ENCODE measurements around the gene ICAM4.
A peak's percentile ranks its signal among the peaks of the same experiment; 100 is the strongest.
"Not testable (repeated sequence)": the region's sequence is repeated elsewhere in the genome, so short reads cannot be mapped to it uniquely, and the experiment has no call there.

ICAM4 gene, protein sequence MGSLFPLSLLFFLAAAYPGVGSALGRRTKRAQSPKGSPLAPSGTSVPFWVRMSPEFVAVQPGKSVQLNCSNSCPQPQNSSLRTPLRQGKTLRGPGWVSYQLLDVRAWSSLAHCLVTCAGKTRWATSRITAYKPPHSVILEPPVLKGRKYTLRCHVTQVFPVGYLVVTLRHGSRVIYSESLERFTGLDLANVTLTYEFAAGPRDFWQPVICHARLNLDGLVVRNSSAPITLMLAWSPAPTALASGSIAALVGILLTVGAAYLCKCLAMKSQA

DNA sequence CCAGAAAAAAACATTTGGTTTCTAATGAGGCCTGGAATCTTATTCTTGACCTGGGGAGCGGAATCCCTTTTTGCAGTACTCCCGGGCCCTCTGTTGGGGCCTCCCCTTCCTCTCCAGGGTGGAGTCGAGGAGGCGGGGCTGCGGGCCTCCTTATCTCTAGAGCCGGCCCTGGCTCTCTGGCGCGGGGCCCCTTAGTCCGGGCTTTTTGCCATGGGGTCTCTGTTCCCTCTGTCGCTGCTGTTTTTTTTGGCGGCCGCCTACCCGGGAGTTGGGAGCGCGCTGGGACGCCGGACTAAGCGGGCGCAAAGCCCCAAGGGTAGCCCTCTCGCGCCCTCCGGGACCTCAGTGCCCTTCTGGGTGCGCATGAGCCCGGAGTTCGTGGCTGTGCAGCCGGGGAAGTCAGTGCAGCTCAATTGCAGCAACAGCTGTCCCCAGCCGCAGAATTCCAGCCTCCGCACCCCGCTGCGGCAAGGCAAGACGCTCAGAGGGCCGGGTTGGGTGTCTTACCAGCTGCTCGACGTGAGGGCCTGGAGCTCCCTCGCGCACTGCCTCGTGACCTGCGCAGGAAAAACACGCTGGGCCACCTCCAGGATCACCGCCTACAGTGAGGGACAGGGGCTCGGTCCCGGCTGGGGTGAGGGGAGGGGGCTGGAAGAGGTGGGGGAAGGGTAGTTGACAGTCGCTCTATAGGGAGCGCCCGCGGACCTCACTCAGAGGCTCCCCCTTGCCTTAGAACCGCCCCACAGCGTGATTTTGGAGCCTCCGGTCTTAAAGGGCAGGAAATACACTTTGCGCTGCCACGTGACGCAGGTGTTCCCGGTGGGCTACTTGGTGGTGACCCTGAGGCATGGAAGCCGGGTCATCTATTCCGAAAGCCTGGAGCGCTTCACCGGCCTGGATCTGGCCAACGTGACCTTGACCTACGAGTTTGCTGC, at the start of gene ICAM4:
TSS of gene ICAM4 (plus strand) at position 153 of the 935 bp plus-strand sequence. CDS start at position 211, 58 bp downstream.
- DNase-seq, result peak; percentile 20

DNA sequence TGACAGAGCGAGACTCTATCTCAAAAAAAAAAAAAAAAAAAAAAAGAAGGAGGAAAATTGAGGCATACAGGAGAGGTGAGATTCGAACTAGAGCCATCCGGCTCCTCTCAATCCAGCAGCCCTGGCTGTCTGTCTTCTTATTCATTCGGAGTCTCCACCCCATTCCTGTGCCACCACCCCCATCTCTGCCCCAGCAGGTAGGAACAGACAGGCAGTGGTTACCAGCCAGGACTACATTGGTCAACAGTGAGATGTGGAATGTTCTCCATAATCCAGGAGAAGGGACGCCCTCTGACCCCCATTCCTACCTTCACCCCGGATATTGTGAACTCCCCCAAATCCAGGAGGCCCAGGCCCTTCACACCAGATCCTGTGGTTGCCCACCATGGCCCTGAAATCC, 49.1 kb upstream of the ICAM4 start:
- no peak for DNase-seq

DNA sequence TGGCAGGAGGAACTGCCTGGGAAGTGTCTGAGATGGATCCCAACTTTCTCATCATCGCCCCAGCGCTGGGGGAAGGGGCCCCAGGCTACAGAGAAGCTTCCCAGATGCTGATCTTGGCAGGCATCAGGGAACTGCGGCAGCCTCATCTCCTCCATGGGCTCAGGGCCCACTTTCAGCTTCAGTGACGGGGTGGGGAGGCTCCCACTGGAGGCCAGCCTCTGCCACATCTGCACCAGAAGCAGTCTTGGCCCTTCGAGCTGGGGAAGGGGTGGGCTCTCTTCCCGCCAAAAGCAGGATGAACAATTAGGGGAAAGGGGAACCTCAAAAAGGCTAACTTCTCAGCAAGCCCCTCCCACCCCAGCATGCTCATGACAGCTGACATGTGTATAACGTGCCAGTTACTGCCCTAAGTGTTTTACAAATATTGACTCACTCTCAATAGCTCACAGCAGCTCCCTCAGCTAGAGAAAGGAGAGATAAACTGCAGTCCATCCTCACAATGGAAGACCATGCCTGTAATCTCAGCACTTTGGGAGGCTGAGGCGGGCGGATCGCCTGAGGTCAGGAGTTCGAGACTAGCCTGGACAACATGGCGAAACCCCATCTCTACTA, 48.5 kb upstream of the ICAM4 start:
- no peak for DNase-seq

DNA sequence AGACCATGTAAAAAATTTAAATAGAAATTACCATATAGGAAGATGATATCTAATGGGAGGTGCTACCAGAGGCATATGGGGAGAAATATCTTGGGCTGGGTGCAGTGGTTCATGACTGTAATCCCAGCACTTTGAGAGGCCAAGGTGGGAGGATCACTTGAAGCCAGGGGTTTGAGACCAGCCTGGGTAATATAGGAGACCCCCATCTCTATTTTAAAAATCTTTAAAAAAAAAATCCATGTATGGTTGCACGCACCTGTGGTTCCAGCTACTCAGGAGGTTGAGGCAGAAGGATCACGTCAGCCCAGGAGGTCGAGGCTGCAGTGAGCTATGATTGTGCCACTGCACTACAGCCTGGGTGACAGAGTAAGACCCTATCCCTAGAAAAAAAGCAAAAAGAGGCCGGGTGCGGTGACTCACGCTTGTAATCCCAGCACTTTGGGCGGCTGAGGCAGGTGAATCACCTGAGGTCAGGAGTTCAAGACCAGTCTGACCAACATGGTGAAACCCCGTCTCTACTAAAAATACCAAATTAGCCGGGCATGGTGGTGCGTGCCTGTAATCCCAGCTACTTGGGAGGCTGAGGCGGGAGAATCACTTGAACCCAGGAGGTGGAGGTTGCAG, 44.8 kb upstream of the ICAM4 start:
- not testable (repeated sequence) for DNase-seq

DNA sequence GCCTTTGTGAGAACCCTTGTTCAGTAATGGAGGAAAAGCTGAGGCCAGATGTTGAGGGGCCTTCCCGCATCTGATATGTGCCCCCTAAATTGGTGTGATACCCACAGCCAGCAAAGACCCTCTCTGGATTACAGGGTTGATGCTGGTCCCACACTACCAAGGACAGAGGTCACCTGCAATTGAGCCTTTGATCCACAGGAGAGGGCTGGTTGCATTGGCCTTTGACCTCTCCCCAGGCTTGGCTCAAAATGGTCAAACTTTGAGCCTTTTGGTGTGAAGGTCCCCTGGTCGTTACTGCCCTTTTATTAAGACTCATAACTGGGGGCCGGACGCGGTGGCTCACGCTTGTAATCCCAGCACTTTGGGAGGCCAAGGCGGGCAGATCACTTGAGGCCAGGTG, 43.1 kb upstream of the ICAM4 start:
- no peak for DNase-seq

DNA sequence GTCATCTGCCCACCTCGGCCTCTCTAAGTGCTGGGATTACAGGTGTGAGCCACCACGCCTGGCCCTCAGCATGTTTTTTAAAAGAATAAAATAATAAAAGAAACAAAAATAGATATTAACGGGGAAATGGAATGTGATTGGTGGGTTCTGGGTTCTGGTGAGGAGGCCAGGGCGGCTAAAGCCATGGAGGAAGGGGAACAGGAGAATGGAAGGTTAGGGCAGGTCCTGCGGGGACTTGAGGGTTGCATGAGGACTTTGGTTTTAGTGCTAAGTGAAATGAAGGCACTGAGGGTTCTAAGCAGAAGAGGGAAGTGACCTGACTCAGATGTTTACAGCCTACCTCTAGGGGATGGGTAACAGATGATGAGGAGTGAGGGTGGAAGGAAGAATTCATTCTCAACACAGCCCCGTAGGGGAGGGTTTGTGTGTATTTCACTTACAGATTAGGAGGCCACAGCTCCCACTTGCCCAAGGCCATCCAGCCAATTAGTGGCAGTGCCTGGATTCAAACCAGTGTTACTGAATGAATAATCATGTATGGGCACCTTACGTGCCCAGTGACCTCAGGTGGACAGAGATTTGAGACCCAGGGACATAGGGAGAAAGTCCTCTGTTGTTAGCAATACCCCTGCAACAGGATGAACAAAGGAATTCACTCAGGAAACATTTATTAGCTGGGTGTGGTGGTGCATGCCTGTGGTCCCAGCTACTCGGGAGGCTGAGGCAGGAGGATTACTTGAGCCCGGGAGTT, 41.4 kb upstream of the ICAM4 start:
- DNase-seq, result no peak

DNA sequence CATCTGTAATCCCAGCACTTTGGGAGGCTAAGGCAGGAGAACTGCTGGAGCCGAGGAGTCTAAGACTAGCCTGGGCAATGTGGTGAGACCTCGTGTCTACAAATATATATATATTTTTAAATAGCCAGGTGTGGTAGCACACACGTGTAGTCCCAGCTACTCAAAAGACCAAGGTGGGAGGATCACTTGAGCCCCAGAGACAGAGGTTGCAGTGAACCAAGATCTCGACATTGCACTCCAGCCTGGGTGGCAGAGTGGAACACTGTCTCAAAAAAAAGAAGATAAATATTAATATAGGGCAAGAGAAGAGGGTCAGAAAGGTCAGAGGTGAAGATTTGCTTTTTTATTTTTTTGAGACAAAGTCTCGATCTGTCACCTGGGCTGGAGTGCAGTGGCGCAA, 40.2 kb upstream of the ICAM4 start:
- DNase-seq, result no peak

DNA sequence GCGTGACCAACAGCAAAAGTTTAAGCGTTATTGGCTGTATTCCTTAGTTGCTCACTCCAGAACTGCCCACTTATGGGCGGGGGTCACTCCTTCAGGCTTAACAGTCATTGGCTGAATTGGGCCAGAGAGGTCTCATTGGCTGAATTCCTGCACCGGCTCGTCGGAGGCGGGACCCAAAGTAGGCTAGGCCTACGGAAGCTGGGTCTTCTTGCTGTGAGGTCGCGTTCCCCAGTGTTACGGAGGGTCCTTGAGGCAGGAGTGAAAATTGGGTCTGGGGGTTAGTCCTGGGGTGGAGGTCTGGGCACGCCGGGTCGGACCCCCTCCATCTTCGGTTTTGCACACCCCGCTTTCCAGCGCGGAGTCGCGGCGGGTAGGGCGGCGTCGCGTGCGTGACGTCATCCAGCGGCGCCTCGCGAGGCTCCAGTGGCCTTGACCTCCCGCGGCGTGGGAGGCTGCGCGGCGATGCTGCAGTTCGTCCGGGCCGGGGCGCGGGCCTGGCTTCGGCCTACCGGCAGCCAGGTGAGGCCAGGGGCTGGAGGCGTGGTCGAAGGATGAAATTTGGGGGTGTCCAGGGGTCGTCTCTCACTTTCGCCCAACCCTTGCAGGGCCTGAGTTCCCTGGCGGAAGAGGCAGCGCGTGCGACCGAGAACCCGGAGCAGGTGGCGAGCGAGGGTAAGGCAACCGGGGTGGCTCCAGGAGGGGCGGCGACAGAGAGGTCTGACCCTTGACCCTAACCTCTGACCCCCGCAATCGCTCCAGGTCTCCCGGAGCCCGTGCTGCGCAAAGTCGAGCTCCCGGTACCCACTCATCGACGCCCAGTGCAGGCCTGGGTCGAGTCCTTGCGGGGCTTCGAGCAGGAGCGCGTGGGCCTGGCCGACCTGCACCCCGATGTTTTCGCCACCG, 34.7 kb upstream of the ICAM4 start, which contains the start of gene MRPL4:
TSS of gene MRPL4 (plus strand) at position 423 of the 903 bp plus-strand sequence. CDS start at position 463, 40 bp downstream.
- peak; percentile 100 for DNase-seq

DNA sequence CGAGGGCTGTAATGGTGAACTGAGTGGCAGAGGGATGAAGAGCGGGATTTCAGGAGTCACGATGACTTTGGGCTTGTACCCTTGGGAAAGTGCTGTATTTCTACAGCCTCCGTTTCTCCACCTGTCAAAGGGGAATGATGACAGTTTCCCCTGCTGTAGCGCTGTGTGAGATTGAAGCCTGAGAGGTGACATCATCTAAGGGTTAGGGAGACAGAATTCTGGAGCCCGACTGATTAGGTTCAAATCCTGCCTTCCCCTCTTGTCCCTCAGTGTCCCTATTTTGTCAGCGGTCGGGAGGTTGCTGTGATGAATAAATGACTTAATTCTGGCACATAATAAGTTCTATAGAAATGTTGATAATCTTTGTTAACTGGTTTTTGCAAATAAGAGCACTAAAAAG, 34.0 kb upstream of the ICAM4 start:
- no peak for DNase-seq

DNA sequence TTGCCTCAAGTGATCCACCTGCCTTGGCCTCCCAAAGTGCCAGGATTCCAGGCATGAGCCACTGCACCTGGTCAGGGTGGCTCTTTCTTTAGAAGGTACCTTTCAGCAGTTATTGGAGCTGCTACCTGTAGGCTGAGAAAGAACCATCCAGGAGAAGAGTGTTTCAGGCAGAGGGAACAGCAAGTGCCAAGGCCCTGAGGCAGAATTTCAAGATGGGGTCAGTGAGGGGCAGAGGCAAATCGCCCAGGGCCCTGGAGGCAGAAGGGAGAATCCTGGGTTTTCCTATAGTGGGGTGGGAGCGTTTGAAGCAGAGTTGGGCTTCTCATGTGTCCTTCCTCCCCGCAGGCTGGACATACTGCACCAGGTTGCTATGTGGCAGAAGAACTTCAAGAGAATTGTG, 32.5 kb upstream of the ICAM4 start:
- no peak for DNase-seq

DNA sequence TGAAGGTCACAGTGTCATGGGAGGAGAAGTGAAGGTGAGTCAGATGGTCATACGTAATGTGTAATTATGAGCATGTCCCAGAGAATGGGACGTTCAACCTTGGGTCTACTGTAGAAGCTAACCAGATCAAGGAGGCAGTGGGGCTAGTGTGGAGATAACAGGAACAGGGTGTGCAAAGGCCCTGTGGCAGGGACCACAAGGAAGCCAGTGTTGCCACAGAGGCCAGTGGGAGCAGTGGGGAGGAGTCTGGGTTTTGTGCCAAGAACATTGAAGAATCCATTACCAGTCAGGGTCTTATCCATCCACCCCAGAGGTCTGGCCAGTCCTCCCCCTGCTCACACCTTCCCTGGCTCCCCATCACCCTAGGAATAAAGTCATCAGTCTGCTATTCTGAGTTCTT, 31.4 kb upstream of the ICAM4 start:
- no peak for DNase-seq

DNA sequence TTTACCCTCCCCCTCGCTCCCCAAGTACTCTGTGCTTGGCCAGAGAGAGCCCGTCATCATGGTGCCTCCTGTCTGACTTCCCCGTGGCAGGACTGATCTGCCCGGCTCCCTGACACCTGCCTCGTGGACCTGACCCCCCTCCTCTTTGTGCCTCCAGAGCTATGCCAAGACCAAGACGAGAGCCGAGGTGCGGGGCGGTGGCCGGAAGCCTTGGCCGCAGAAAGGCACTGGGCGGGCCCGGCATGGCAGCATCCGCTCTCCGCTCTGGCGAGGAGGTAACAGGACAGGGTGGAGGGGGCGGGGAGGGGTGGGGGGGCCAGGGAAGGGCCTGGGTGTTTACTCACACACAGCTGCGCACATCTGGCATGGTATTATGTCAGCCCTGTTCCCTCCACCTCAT, 30.2 kb upstream of the ICAM4 start:
- no peak for DNase-seq

DNA sequence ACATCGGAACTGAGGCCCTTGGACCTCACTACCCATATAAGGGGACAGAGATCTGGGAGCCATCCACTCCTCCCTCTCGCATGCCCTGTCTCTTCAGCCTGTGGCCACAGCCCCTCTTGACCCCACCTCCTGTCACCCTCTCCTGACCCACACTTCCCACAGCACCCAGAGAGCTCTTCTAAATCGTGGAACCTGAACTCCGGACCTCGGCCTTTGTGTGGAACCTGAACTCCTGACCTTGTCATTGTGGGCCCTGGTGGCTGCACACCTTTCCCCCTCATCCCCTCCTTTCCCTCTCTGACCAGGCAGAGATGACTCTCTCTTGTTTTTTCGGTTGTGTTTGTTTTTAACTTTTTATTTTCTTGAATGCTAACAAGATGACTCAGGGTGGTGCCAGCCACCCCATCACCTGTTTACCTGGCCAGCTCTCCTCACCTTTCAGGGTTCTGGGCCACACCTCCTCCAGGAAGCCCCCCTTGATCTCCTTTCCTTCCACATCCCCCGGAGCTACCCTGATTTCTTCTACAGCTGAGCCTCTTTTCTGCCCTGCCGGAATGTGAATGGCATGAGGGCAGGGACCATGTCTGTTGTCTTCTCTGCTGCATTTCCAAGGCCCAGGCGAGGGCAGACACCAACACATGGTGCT, 29.7 kb upstream of the ICAM4 start:
- DNase-seq, result no peak

DNA sequence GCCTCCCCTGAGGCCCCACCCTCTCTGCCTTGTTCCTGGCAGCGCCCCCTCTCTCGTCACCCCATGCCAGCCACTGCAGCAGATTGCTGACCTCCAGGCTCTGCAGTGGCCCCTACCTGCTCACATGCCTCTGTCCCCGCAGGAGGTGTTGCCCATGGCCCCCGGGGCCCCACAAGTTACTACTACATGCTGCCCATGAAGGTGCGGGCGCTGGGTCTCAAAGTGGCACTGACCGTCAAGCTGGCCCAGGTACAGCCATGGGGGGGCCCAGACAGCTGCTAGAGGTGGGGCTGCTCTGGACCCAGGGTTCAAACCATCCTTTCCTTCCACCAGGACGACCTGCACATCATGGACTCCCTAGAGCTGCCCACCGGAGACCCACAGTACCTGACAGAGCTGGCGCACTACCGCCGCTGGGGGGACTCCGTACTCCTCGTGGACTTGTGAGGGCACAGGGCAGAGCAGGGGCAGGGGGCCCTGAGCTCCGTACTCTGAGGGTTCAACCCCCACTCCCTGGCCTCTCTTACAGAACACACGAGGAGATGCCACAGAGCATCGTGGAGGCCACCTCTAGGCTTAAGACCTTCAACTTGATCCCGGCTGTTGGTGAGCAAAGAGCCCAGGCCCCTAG, 28.6 kb upstream of the ICAM4 start:
- no peak for DNase-seq

DNA sequence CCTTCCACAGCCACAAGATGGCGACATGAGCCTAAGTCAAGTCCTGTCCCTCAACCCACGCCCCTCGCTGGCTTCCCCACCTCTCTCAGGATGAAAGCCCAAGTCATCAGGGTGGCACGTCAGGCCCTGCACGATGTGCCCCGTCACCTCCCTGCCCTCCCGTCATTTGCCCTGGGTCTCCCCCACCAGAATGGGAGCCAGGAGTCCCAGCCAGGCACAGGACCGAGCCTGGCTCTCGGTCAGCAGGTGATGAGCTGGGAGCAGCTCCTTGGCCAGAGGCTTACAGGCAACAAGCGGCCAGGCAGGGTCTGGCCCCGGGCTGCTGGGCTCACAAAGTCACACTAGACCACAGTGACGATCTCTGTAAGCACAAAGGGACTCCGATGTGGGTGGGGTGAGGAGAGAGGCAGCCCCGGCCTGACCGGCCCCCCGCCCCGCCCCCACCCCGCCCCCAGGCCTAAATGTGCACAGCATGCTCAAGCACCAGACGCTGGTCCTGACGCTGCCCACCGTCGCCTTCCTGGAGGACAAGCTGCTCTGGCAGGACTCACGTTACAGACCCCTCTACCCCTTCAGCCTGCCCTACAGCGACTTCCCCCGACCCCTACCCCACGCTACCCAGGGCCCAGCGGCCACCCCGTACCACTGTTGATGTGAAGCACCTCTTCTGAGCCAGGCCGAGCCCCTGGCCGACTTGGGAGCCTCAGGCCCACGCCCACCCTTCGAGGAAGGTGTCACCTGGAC, 27.4 kb upstream of the ICAM4 start:
- DNase-seq, result peak; percentile 78

DNA sequence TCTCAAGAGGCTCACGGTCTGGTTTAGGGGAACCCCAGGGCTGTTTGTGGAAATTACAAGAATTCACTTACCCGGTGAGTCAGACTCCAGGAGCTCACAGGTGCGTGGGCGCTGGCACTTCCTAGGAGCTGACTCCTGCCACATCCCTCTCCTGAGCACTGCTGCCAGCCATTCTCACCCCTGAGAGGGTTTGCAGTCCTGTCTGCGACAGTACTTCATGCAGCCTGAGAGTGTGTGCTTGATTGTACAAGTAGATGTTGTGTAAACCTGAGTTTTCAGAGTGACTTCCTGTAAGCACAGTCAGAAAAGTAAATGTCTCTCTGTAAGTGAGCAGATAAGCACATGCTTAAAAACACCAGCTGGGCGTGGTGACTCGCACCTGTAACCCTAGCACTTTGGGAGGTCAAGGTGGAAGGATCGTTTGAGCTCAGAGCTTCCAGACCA, 26.6 kb upstream of the ICAM4 start:
- DNase-seq, result no peak

DNA sequence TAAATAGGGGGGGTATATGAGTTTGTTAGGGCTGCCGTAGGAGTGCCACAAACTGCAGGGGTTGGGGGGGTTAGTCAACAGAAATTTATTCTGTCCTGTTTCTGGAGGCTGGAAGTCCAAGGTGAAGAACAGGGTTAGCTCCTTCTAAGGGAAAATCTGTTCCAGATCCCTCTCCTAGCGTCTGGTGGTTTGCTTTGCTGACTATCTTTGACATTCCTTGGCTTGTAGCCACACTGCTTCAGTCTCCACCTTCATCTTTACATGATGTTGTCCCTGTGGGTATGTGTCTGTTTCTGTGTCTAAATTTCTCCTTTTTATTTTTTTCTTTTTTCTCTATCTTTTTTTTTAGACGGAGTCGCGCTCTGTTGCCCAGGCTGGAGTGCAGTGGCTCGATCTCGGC, 24.0 kb upstream of the ICAM4 start:
- no peak for DNase-seq

DNA sequence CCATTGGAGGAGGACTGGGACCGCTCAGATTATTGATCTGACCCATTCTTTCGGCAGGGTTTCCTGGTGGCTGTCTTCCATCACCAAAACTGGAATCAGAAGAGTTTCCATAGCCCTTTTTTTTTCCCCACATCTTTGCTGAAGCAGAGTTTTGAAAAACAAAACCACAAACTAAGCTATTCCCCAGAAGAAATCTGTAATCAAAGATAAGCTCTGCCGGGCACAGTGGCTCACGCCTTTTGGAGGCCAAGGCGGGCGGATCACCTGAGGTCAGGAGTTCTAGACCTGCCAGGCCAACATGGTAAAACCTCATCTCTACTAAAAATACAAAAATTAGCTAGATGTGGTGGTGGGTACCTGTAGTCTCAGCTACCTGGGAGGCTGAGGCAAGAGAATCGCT, 20.0 kb upstream of the ICAM4 start:
- no peak for DNase-seq

DNA sequence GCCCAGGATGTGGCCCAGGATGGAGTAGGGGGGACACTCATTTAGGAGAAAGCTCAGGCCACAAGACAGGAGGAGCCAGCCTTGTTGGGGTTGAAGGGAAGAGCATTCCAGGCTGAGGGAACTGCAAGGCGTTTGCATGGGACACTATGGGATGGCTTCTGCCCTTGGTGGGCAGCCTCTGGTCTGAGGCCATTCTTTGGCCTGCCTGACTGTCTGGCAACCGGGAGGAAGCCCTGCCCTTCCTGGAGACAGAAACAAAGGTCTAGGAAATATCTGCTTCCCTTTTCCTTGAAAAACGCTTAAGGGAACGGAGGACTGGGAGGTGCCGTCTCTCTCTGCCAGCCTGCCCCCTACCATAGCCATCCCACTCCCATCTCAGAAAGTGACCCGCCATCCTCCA, 18.7 kb upstream of the ICAM4 start:
- no peak for DNase-seq
